ENCODE data around the gene NEK9.

- TF ChIP-seq MAX (IDR thresholded peaks at IDR 0.05; ENCODE audit: low read depth, low read length) (no peak), CTCF (IDR thresholded peaks at IDR 0.05; ENCODE audit: low read depth, low read length) (peak; percentile 69), POLR2A (IDR thresholded peaks at IDR 0.05; ENCODE audit: extremely low read depth, insufficient read length) (no peak)
Measured at GRCh38 chr14:75088566-75089373, 38.1 kb downstream of the NEK9 start.

Measured in NB4 (cell line).